K562 (cell line): ENCODE data around the gene EEF1AKMT4.

ENCODE experiments used
- BHLHE40 ChIP-seq: IDR thresholded peaks from 2 replicates; pipeline ENCODE4 v1.6.1; 2011; ENCODE audit warnings: low read length, improper control_type of control experiment
- CHD2 ChIP-seq: IDR thresholded peaks from 2 replicates; pipeline ENCODE4 v1.6.1; 2011; ENCODE audit warnings: low read depth, low read length
- CTCF ChIP-seq, 3 experiments: IDR thresholded peaks in 2 of 3; conservative IDR thresholded peaks in 1 of 3; 2 replicates each; pipeline ENCODE4 v1.5.1; 2011 to 2012; ENCODE audit warnings: low read length in 3 of 3, mild to moderate bottlenecking in 3 of 3, control low read depth in 2 of 3, improper control_type of control experiment in 1 of 3, inconsistent platforms in 1 of 3, low read depth in 1 of 3, mixed read lengths in 1 of 3, moderate library complexity in 1 of 3; ENCODE audit not compliant: insufficient read depth in 2 of 3
- GTF2F1 ChIP-seq: IDR thresholded peaks from 2 replicates; pipeline ENCODE4 v1.6.1; 2011; ENCODE audit warnings: low read depth, low read length, improper control_type of control experiment
- POU5F1 ChIP-seq: fragments of 150-350 bp; IDR thresholded peaks from 2 replicates; pipeline ENCODE4 v1.6.1; 2014; ENCODE audit warnings: borderline replicate concordance, low read length, low read depth, mild to moderate bottlenecking; ENCODE audit not compliant: partially characterized antibody
- SIN3B ChIP-seq: fragments of 450-650 bp; IDR thresholded peaks from 2 replicates; pipeline ENCODE4 v1.6.1; 2017; ENCODE audit warnings: low read depth, mild to moderate bottlenecking, moderate library complexity
- SPI1 ChIP-seq: IDR thresholded peaks from 2 replicates; pipeline ENCODE4 v1.6.1; 2011; ENCODE audit warnings: low read depth, low read length, control low read depth, borderline replicate concordance
- TGIF2 ChIP-seq: sonication (generic); formaldehyde crosslinking; IDR thresholded peaks from 2 replicates; pipeline ENCODE4 v1.8.1; 2022; ENCODE audit warnings: mild to moderate bottlenecking, missing genetic modification reagents, moderate library complexity
- U2AF2 ChIP-seq: fragments of 200-400 bp; formaldehyde crosslinking; optimal IDR thresholded peaks from 2 replicates; pipeline ENCODE3; 2017; ENCODE audit warnings: low read depth, mild to moderate bottlenecking, low read length
- ZFX ChIP-seq: sonication (generic); formaldehyde crosslinking; IDR thresholded peaks from 2 replicates; pipeline ENCODE4 v1.8.0; 2022; ENCODE audit warnings: mild to moderate bottlenecking, missing genetic modification reagents, moderate library complexity
- ZNF212 ChIP-seq: fragments of 450-650 bp; formaldehyde crosslinking; IDR thresholded peaks from 2 replicates; pipeline ENCODE4 v1.4.0; 2020; ENCODE audit warnings: mild to moderate bottlenecking
- ZNF232 ChIP-seq: sonication (generic); formaldehyde crosslinking; IDR thresholded peaks from 2 replicates; pipeline ENCODE4 v1.8.0; 2022; ENCODE audit warnings: mild to moderate bottlenecking, missing genetic modification reagents
- ZNF778 ChIP-seq: fragments of 450-650 bp; formaldehyde crosslinking; IDR thresholded peaks from 2 replicates; pipeline ENCODE4 v1.4.0; 2020; ENCODE audit warnings: mild to moderate bottlenecking, moderate library complexity

GRCh38 chr3:184277366-184277765 is 27.9 kb downstream of the EEF1AKMT4 start:
- no peak for TF ChIP-seq GTF2F1
- TF ChIP-seq BHLHE40, result no peak
- no peak for TF ChIP-seq SIN3B
- no peak for TF ChIP-seq U2AF2
- peak; percentile 56; the same call in 1 of the 2 replicates for TF ChIP-seq SPI1
- TF ChIP-seq TGIF2, result no peak
- TF ChIP-seq POU5F1, result no peak
- TF ChIP-seq ZFX (CRISPR knock-in tag), result no peak
- TF ChIP-seq CHD2, result no peak
- no peak for TF ChIP-seq CTCF (IDR thresholded peaks at IDR 0.05 in 2 of 3, conservative IDR thresholded peaks at IDR 0.05 in 1 of 3; ENCODE audit: insufficient read depth in 2 of 3, low read depth in 1 of 3, low read length in 3 of 3)
- no peak for TF ChIP-seq ZNF232 (CRISPR knock-in tag)
- no peak for TF ChIP-seq ZNF778 (CRISPR knock-in tag)
- no peak for TF ChIP-seq ZNF212
